Hepatocyte (in vitro differentiated cells): Measurements from ENCODE around the gene RERG.

Source experiments
- EZH2 ChIP-seq: fragments of 200-600 bp; sonication (generic); IDR thresholded peaks from 2 replicates; pipeline ENCODE4 v1.6.1; 2016; ENCODE audit warnings: antibody characterized with exemption, mild to moderate bottlenecking, borderline replicate concordance
- EZH2phosphoT487 ChIP-seq: fragments of 200-600 bp; sonication (generic); IDR thresholded peaks from one replicate; pipeline ENCODE4 v1.6.1; 2018; ENCODE audit warnings: antibody characterized with exemption, mild to moderate bottlenecking, low read depth, moderate library complexity; ENCODE audit not compliant: unreplicated experiment, severe bottlenecking
- TF ChIP-seq, protein P1 (sequence below): fragments of 200-600 bp; sonication (generic); IDR thresholded peaks from 2 replicates; pipeline ENCODE4 v1.5.1; 2016; ENCODE audit warnings: antibody characterized with exemption, mild to moderate bottlenecking; ENCODE audit not compliant: poor library complexity

DNA sequence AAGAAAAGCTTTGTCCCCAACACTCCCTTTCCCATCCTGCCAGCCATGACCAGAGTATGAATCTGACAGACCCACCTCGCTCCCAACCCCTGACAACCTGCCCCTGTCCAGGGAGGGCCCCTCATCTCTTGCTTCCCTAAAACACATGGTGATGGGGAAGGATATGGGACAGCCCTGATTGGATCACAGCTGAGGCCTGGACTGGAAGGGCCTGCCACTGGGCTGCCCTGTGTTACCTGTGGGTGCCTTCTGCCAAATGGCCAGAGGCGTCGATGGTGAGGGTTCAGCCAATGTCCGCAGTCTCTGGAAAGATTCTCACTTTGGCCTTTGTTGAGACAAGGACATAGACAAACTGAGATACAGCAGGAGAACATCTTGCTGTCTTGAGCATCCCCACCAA is 13.3 kb upstream of the RERG start:
- TF ChIP-seq, protein P1, sequence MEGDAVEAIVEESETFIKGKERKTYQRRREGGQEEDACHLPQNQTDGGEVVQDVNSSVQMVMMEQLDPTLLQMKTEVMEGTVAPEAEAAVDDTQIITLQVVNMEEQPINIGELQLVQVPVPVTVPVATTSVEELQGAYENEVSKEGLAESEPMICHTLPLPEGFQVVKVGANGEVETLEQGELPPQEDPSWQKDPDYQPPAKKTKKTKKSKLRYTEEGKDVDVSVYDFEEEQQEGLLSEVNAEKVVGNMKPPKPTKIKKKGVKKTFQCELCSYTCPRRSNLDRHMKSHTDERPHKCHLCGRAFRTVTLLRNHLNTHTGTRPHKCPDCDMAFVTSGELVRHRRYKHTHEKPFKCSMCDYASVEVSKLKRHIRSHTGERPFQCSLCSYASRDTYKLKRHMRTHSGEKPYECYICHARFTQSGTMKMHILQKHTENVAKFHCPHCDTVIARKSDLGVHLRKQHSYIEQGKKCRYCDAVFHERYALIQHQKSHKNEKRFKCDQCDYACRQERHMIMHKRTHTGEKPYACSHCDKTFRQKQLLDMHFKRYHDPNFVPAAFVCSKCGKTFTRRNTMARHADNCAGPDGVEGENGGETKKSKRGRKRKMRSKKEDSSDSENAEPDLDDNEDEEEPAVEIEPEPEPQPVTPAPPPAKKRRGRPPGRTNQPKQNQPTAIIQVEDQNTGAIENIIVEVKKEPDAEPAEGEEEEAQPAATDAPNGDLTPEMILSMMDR, result no peak
- TF ChIP-seq EZH2 (no peak), EZH2phosphoT487 (no peak)
